Psoas muscle (tissue), 8 donors: ENCODE data around the gene RYR1. TPM values are rescaled to one million over a fixed set of nuclear protein-coding genes. Genes with fewer than 3 reads are reported as not detected.
"Not testable (repeated sequence)": the region's sequence is repeated elsewhere in the genome, so short reads cannot be mapped to it uniquely, and the experiment has no call there.

Experiments used
- ATAC-seq, 4 donors: fragments of 200-7000 bp; cut with Tn5 transposase; one replicate each; pipeline ENCODE4 v1.9.1; 2020; ENCODE audit warnings: moderate library complexity in 3 of 4, mild to moderate bottlenecking in 2 of 4
- DNase-seq, 2 donors: peaks; one replicate each; pipeline ENCODE4 v3.0.0-alpha.2; 2020
- H3K27ac ChIP-seq: fragments of 200-600 bp; one replicate; pipeline ENCODE4 v1.8.0; 2022
- H3K27me3 ChIP-seq, 3 donors: fragments of 200-600 bp in 1 of 3; one replicate each; pipeline versions ENCODE4 v1.6.1 to v1.8.0; 2013 to 2022; ENCODE audit warnings: low read length in 2 of 3, mild to moderate bottlenecking in 2 of 3, moderate library complexity in 1 of 3; ENCODE audit not compliant: insufficient read depth in 3 of 3
- H3K36me3 ChIP-seq, 2 donors: fragments of 200-600 bp in 1 of 2; one replicate each; pipeline versions ENCODE4 v1.6.1 to v1.8.0; 2013 to 2022; ENCODE audit warnings: low read depth in 1 of 2, mild to moderate bottlenecking in 1 of 2, moderate library complexity in 1 of 2; ENCODE audit not compliant: insufficient read depth in 1 of 2
- H3K4me1 ChIP-seq: fragments of 200-600 bp; one replicate; pipeline ENCODE4 v1.8.0; 2022
- H3K4me3 ChIP-seq: fragments of 200-600 bp; one replicate; pipeline ENCODE4 v1.8.0; 2022; ENCODE audit warnings: mild to moderate bottlenecking
- H3K9me3 ChIP-seq: fragments of 200-600 bp; one replicate; pipeline ENCODE4 v1.8.0; 2022
- CTCF ChIP-seq: fragments of 200-600 bp; IDR thresholded peaks from one replicate; pipeline ENCODE4 v1.8.0; 2022; ENCODE audit warnings: antibody characterized with exemption
- WGBS, 3 donors: extraction: QIAGEN DNeasy Blood & Tissue Kit; methylation state at CpG; one replicate each; pipeline versions ENCODE4 v1.1.6 to v1.1.7; 2013; 5-methylcytosine and 5-hydroxymethylcytosine counted together
- intact Hi-C, 2 donors: fragments of 100-400 bp; cut with DNase I; formaldehyde crosslinking; loops; one replicate each; pipeline versions ENCODE4 v1.11.0 to v1.14.2; 2022
- polyA plus RNA-seq, 3 donors: library from polyadenylated mRNA; stranded (reverse); fragments of 200-250 nt; gene quantifications; one replicate each; pipeline ENCODE4 v1.2.3, GENCODE V29; 2013
- total RNA-seq, 4 donors: library from RNA; stranded (reverse); fragmentation: NEBNext Ultra II Directional in 2 of 4; extraction: Animal tissue kit (Norgen Biotek cat#: 25700) in 2 of 4; gene quantifications; one replicate each; pipeline versions ENCODE4 v1.2.1 to v1.2.4, GENCODE V29; 2021 to 2023
- donor health status: healthy with polysubstance abuse.
- donor health status: DM: no; HTN: no; CAD: no; lungs with moderate emphysema.
- donor health status: Bipolar disorder and iron deficiency.
- donor health status: healthy.
- donor health status: DM: yes; HTN: yes; CAD: no.
- donor health status: DM: no; HTN: no; CAD: no.
- donor health status: DM: no; HTN: no; CAD: no.
- donor health status: DM: yes; HTN: yes; CAD: no.

Gene RYR1
- total and polyA plus RNA-seq, 7 donors = 56.0 to 1,211 (median 572) TPM

GRCh38 chr19:38596057-38596981 is 162.8 kb downstream of the RYR1 start:
- Histone ChIP-seq H3K36me3 (peaks cover 0 to 14% of the 10 kb centered on the region in 2 donors), H3K27me3 (no peaks in the 10 kb centered on the region), H3K27ac (peak overlapping the region; percentile 3), H3K4me1 (no peaks in the 10 kb centered on the region), H3K9me3 (no peaks in the 10 kb centered on the region), H3K4me3 (no peak overlapping the region)
- ATAC-seq (peak; percentile 79 to 83 (median 81)), DNase-seq (peak; percentile 67 to 90)
- intact Hi-C loops = no loop called here
- 5 to 11% (median 8%) methylated on average over 46 to 55 of the region's 55 CpGs for WGBS, 3 donors
- no peak for TF ChIP-seq CTCF

- H3K27ac ChIP-seq = no peak overlapping the region
- no peaks in the 10 kb centered on the region for H3K27me3 ChIP-seq
- H3K36me3 ChIP-seq = peaks cover 0 to 7% of the 10 kb centered on the region in 2 donors
- ATAC-seq (peak in 3 of 4 donors; percentile 2 to 8 (median 4)), DNase-seq (no peak)
- H3K4me1 ChIP-seq = no peaks in the 10 kb centered on the region
- TF ChIP-seq CTCF = no peak
- intact Hi-C loops = no loop called here
- 72 to 76% (median 76%) methylated on average over 11 of the region's 11 CpGs for WGBS, 3 donors
- H3K9me3 ChIP-seq = no peaks in the 10 kb centered on the region
- H3K4me3 ChIP-seq = no peak overlapping the region
Observed at GRCh38 chr19:38597075-38597474, 163.6 kb downstream of the RYR1 start.

- WGBS, 3 donors = 82 to 88% (median 84%) methylated on average over 11 of the region's 11 CpGs
- no peak overlapping the region for H3K4me3 ChIP-seq
- no peaks in the 10 kb centered on the region for H3K27me3 ChIP-seq
- no peaks in the 10 kb centered on the region for H3K9me3 ChIP-seq
- no peak for ATAC-seq
- no peak for TF ChIP-seq CTCF
- no peaks in the 10 kb centered on the region for H3K36me3 ChIP-seq
- no peak for DNase-seq
- H3K27ac ChIP-seq = no peak overlapping the region
- no peaks in the 10 kb centered on the region for H3K4me1 ChIP-seq
- intact Hi-C loops = no loop called here
Observed at GRCh38 chr19:38599722-38600121, 166.2 kb downstream of the RYR1 start.

- not testable (repeated sequence) for H3K9me3 ChIP-seq
Observed at GRCh38 chr19:38602856-38603255, 169.4 kb downstream of the RYR1 start.

GRCh38 chr19:38606131-38606530 is 172.6 kb downstream of the RYR1 start:
- Histone ChIP-seq H3K4me1 (no peaks in the 10 kb centered on the region), H3K27ac (no peak overlapping the region), H3K36me3 (no peaks in the 10 kb centered on the region), H3K9me3 (no peaks in the 10 kb centered on the region), H3K27me3 (no peaks in the 10 kb centered on the region), H3K4me3 (no peak overlapping the region)
- WGBS, 3 donors = 59 to 70% (median 60%) methylated on average over 6 of the region's 6 CpGs
- intact Hi-C loops = no loop called here
- DNase-seq (no peak), ATAC-seq (no peak)
- no peak for TF ChIP-seq CTCF

More at GRCh38 chr19:38602856-38603255, 169.4 kb downstream of the RYR1 start:
- 91 to 97% (median 94%) methylated on average over 5 of the region's 5 CpGs for WGBS, 3 donors
- DNase-seq, intact Hi-C loops, H3K4me1 ChIP-seq, H3K27me3 ChIP-seq, ATAC-seq, H3K36me3 ChIP-seq, H3K4me3 ChIP-seq, H3K27ac ChIP-seq: not testable (repeated sequence)
